Measurements from ENCODE around the gene GLIPR1L2. TPM values are rescaled to one million over a fixed set of nuclear protein-coding genes. Genes with fewer than 3 reads are reported as not detected.

The GLIPR1L2 gene
- total and polyA plus RNA-seq, 2 experiments from 2014 or later = 0.08 TPM; not detected in 1

DNA sequence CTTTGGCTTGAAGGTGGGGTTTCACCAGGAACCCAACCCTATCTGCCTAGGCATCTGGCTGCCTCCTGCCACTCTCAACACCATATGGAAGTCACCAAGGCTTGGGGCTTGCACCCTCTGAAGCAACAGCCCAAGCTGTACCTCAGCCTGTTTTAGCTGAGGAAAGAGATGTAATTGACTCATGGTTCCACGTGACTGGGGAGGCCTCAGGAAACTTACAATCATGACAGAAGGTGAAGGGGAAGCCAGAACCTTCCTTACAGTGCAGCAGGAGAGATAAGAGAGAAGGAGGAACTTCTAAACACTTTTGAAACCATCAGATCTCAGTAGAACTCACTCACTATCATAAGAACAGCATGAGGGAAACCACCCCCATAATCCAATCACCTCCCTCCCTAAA, 29.5 kb upstream of the GLIPR1L2 start:
- Mint-ChIP-seq H3K4me3 (no peak overlapping the region), H3K27me3 (ENCODE audit: insufficient read depth, low read depth, poor library complexity) (no peaks in the 10 kb centered on the region), H3K4me1 (peaks cover 15% of the 10 kb centered on the region), H3K36me3 (ENCODE audit: low read depth) (peaks cover 28% of the 10 kb centered on the region), H3K9me3 (peaks cover 13% of the 10 kb centered on the region; the same call in 2 of the 3 replicates), H3K27ac (no peak overlapping the region)
- Histone ChIP-seq H3K4me3 (no peak overlapping the region), H2AFZ (no peak overlapping the region), H3K79me2 (replicated peaks; ENCODE audit: insufficient read depth) (no peaks in the 10 kb centered on the region), H3K4me2 (no peak overlapping the region), H3K4me1 (ENCODE audit: insufficient read depth) (peaks cover 18% of the 10 kb centered on the region), H3F3A (replicated peaks; ENCODE audit: low read depth) (no peaks in the 10 kb centered on the region), H3K36me3 (ENCODE audit: insufficient read depth) (no peaks in the 10 kb centered on the region), H3K9me2 (ENCODE audit: insufficient read depth) (0 out of 2 replicates have a peak, but pooled peaks cover 4% of the 10 kb centered on the region), H3K27ac (ENCODE audit: low read depth) (no peak overlapping the region), H4K20me1 (replicated peaks; ENCODE audit: insufficient read depth) (no peaks in the 10 kb centered on the region), H3K27me3 (ENCODE audit: insufficient read depth) (no peaks in the 10 kb centered on the region)
- DNase-seq (ENCODE audit: low spot score) (no peak), ATAC-seq (no peak)
- TF ChIP-seq, protein P1, sequence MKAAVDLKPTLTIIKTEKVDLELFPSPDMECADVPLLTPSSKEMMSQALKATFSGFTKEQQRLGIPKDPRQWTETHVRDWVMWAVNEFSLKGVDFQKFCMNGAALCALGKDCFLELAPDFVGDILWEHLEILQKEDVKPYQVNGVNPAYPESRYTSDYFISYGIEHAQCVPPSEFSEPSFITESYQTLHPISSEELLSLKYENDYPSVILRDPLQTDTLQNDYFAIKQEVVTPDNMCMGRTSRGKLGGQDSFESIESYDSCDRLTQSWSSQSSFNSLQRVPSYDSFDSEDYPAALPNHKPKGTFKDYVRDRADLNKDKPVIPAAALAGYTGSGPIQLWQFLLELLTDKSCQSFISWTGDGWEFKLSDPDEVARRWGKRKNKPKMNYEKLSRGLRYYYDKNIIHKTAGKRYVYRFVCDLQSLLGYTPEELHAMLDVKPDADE (IDR thresholded peaks at IDR 0.05) = no peak
- TF ChIP-seq, protein P2, sequence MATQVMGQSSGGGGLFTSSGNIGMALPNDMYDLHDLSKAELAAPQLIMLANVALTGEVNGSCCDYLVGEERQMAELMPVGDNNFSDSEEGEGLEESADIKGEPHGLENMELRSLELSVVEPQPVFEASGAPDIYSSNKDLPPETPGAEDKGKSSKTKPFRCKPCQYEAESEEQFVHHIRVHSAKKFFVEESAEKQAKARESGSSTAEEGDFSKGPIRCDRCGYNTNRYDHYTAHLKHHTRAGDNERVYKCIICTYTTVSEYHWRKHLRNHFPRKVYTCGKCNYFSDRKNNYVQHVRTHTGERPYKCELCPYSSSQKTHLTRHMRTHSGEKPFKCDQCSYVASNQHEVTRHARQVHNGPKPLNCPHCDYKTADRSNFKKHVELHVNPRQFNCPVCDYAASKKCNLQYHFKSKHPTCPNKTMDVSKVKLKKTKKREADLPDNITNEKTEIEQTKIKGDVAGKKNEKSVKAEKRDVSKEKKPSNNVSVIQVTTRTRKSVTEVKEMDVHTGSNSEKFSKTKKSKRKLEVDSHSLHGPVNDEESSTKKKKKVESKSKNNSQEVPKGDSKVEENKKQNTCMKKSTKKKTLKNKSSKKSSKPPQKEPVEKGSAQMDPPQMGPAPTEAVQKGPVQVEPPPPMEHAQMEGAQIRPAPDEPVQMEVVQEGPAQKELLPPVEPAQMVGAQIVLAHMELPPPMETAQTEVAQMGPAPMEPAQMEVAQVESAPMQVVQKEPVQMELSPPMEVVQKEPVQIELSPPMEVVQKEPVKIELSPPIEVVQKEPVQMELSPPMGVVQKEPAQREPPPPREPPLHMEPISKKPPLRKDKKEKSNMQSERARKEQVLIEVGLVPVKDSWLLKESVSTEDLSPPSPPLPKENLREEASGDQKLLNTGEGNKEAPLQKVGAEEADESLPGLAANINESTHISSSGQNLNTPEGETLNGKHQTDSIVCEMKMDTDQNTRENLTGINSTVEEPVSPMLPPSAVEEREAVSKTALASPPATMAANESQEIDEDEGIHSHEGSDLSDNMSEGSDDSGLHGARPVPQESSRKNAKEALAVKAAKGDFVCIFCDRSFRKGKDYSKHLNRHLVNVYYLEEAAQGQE (IDR thresholded peaks at IDR 0.05; ENCODE audit: unreplicated experiment) = no peak
- TF ChIP-seq NANOG (IDR thresholded peaks at IDR 0.05; ENCODE audit: borderline replicate concordance) = no peak
- TF ChIP-seq POLR2AphosphoS5 (IDR thresholded peaks at IDR 0.05; ENCODE audit: low read depth) = no peak
- no peak for TF ChIP-seq ZNF114 (CRISPR knock-in tag; IDR thresholded peaks at IDR 0.05)
- no peak for TF ChIP-seq JUNB (IDR thresholded peaks at IDR 0.05; ENCODE audit: unreplicated experiment)
- no peak for TF ChIP-seq ZNF331 (CRISPR knock-in tag; IDR thresholded peaks at IDR 0.05; ENCODE audit: low read depth)
- TF ChIP-seq, protein P3, sequence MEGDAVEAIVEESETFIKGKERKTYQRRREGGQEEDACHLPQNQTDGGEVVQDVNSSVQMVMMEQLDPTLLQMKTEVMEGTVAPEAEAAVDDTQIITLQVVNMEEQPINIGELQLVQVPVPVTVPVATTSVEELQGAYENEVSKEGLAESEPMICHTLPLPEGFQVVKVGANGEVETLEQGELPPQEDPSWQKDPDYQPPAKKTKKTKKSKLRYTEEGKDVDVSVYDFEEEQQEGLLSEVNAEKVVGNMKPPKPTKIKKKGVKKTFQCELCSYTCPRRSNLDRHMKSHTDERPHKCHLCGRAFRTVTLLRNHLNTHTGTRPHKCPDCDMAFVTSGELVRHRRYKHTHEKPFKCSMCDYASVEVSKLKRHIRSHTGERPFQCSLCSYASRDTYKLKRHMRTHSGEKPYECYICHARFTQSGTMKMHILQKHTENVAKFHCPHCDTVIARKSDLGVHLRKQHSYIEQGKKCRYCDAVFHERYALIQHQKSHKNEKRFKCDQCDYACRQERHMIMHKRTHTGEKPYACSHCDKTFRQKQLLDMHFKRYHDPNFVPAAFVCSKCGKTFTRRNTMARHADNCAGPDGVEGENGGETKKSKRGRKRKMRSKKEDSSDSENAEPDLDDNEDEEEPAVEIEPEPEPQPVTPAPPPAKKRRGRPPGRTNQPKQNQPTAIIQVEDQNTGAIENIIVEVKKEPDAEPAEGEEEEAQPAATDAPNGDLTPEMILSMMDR (conservative IDR thresholded peaks at IDR 0.05; ENCODE audit: low read depth in 2 of 2) = no peak
- no peak for TF ChIP-seq EZH2phosphoT487 (IDR thresholded peaks at IDR 0.05; ENCODE audit: unreplicated experiment)
- no peak for TF ChIP-seq CREB1 (CRISPR knock-in tag; IDR thresholded peaks at IDR 0.05; ENCODE audit: low read depth)
- TF ChIP-seq STAT1 (IDR thresholded peaks at IDR 0.05; ENCODE audit: unreplicated experiment) = no peak
- TF ChIP-seq, protein P4, sequence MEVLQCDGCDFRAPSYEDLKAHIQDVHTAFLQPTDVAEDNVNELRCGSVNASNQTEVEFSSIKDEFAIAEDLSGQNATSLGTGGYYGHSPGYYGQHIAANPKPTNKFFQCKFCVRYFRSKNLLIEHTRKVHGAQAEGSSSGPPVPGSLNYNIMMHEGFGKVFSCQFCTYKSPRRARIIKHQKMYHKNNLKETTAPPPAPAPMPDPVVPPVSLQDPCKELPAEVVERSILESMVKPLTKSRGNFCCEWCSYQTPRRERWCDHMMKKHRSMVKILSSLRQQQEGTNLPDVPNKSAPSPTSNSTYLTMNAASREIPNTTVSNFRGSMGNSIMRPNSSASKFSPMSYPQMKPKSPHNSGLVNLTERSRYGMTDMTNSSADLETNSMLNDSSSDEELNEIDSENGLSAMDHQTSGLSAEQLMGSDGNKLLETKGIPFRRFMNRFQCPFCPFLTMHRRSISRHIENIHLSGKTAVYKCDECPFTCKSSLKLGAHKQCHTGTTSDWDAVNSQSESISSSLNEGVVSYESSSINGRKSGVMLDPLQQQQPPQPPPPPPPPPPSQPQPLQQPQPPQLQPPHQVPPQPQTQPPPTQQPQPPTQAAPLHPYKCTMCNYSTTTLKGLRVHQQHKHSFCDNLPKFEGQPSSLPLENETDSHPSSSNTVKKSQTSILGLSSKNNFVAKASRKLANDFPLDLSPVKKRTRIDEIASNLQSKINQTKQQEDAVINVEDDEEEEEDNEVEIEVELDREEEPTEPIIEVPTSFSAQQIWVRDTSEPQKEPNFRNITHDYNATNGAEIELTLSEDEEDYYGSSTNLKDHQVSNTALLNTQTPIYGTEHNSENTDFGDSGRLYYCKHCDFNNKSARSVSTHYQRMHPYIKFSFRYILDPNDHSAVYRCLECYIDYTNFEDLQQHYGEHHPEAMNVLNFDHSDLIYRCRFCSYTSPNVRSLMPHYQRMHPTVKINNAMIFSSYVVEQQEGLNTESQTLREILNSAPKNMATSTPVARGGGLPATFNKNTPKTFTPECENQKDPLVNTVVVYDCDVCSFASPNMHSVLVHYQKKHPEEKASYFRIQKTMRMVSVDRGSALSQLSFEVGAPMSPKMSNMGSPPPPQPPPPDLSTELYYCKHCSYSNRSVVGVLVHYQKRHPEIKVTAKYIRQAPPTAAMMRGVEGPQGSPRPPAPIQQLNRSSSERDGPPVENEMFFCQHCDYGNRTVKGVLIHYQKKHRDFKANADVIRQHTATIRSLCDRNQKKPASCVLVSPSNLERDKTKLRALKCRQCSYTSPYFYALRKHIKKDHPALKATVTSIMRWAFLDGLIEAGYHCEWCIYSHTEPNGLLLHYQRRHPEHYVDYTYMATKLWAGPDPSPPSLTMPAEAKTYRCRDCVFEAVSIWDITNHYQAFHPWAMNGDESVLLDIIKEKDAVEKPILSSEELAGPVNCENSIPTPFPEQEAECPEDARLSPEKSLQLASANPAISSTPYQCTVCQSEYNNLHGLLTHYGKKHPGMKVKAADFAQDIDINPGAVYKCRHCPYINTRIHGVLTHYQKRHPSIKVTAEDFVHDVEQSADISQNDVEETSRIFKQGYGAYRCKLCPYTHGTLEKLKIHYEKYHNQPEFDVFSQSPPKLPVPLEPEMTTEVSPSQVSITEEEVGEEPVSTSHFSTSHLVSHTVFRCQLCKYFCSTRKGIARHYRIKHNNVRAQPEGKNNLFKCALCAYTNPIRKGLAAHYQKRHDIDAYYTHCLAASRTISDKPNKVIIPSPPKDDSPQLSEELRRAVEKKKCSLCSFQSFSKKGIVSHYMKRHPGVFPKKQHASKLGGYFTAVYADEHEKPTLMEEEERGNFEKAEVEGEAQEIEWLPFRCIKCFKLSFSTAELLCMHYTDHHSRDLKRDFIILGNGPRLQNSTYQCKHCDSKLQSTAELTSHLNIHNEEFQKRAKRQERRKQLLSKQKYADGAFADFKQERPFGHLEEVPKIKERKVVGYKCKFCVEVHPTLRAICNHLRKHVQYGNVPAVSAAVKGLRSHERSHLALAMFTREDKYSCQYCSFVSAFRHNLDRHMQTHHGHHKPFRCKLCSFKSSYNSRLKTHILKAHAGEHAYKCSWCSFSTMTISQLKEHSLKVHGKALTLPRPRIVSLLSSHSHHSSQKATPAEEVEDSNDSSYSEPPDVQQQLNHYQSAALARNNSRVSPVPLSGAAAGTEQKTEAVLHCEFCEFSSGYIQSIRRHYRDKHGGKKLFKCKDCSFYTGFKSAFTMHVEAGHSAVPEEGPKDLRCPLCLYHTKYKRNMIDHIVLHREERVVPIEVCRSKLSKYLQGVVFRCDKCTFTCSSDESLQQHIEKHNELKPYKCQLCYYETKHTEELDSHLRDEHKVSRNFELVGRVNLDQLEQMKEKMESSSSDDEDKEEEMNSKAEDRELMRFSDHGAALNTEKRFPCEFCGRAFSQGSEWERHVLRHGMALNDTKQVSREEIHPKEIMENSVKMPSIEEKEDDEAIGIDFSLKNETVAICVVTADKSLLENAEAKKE (CRISPR knock-in tag; IDR thresholded peaks at IDR 0.05) = no peak
- TF ChIP-seq EZH2 (IDR thresholded peaks at IDR 0.05; ENCODE audit: low read depth, unreplicated experiment) = no peak

Data from GM23338 (cell line).